Keratinocyte (primary cell): ENCODE data around the gene PLEKHF1. TPM values are rescaled to one million over a fixed set of nuclear protein-coding genes. Genes with fewer than 3 reads are reported as not detected.

Experiments used
- DNase-seq: peaks from one replicate; pipeline ENCODE4 v3.0.0-alpha.2; 2011; ENCODE audit warnings: low read depth, missing footprints, low spot score
- FAIRE-seq: peaks from 2 replicates; lab custom pipeline; 2011; peaks lifted over from hg19 to GRCh38; lab: Jason Lieb, UNC
- H2AFZ ChIP-seq: 2 replicates; pipeline ENCODE4 v1.6.0; 2012; ENCODE audit warnings: low read length, control low read depth, inconsistent platforms; ENCODE audit not compliant: control insufficient read depth
- H3K27ac ChIP-seq: 2 replicates; pipeline ENCODE4 v1.5.1; 2011; ENCODE audit warnings: low read length; ENCODE audit not compliant: control insufficient read depth, insufficient read depth
- H3K27me3 ChIP-seq: 3 replicates; pipeline ENCODE4 v1.6.0; 2011; ENCODE audit warnings: low read length; ENCODE audit not compliant: control insufficient read depth, insufficient read depth; ENCODE audit errors: extremely low read depth
- H3K36me3 ChIP-seq, 2 experiments: 2 replicates in 1 of 2; 3 replicates in 1 of 2; pipeline ENCODE4 v1.5.1; 2011; ENCODE audit warnings: low read length in 2 of 2, mild to moderate bottlenecking in 1 of 2; ENCODE audit not compliant: control insufficient read depth in 2 of 2, insufficient read depth in 2 of 2; ENCODE audit errors: extremely low read depth in 1 of 2
- H3K4me1 ChIP-seq: 3 replicates; pipeline ENCODE4 v1.5.1; 2011; ENCODE audit warnings: low read length; ENCODE audit not compliant: control insufficient read depth, insufficient read depth; ENCODE audit errors: extremely low read depth
- H3K4me2 ChIP-seq: 3 replicates; pipeline ENCODE4 v1.6.0; 2011; ENCODE audit warnings: low read depth, low read length; ENCODE audit not compliant: control insufficient read depth, insufficient read depth; ENCODE audit errors: extremely low read depth
- H3K4me3 ChIP-seq, 3 experiments: fragments of 200-600 bp in 1 of 3; sonication (generic) in 1 of 3; 2 replicates in 2 of 3; 3 replicates in 1 of 3; pipeline ENCODE4 v1.5.1; 2011 to 2016; ENCODE audit warnings: low read length in 3 of 3, mild to moderate bottlenecking in 3 of 3, control low read depth in 2 of 3, inconsistent platforms in 1 of 3, low read depth in 1 of 3, mixed read lengths in 1 of 3, mixed run types in 1 of 3, moderate library complexity in 1 of 3; ENCODE audit not compliant: control insufficient read depth in 2 of 3, insufficient read depth in 2 of 3; ENCODE audit errors: extremely low read depth in 1 of 3
- H3K79me2 ChIP-seq: 2 replicates; pipeline ENCODE4 v1.6.0; 2012; ENCODE audit warnings: low read length; ENCODE audit not compliant: control insufficient read depth, insufficient read depth
- H3K9ac ChIP-seq: 3 replicates; pipeline ENCODE4 v1.6.0; 2011; ENCODE audit warnings: low read length; ENCODE audit not compliant: control insufficient read depth, insufficient read depth; ENCODE audit errors: extremely low read depth
- H3K9me1 ChIP-seq: 3 replicates; pipeline ENCODE4 v1.6.0; 2011; ENCODE audit warnings: low read length; ENCODE audit not compliant: control insufficient read depth, insufficient read depth; ENCODE audit errors: extremely low read depth
- H3K9me3 ChIP-seq: 2 replicates; pipeline ENCODE4 v1.5.1; 2012; ENCODE audit warnings: low read depth, low read length; ENCODE audit not compliant: control insufficient read depth
- H4K20me1 ChIP-seq: 3 replicates; pipeline ENCODE4 v1.6.0; 2011; ENCODE audit warnings: low read length; ENCODE audit not compliant: control insufficient read depth, insufficient read depth; ENCODE audit errors: extremely low read depth
- EZH2 ChIP-seq: IDR thresholded peaks from one replicate; pipeline ENCODE4 v1.6.1; 2012; ENCODE audit warnings: inconsistent platforms, mild to moderate bottlenecking, low read length, moderate library complexity
- dilution Hi-C: fragments of 300-500 bp; cut with MboI; formaldehyde crosslinking; loops from one replicate; pipeline ENCODE4 v1.7.0; 2020; ENCODE audit warnings: low sequenced_read_pairs; ENCODE audit not compliant: extremely low pct_ligation_motif_present
- polyA plus RNA-seq, 5 experiments: library from polyadenylated mRNA; depleted of rRNA in 3 of 5; stranded (reverse) in 3 of 5; stranded (forward) in 1 of 5; unstranded in 1 of 5; fragments of >200 nt; gene quantifications; 1 replicate in 1 of 5; 2 replicates in 3 of 5; 3 replicates in 1 of 5; pipeline versions ENCODE4 v1.2.1 to v1.2.3, GENCODE V29; 2011 to 2012; ENCODE audit warnings: missing spikeins in 2 of 5, low read depth in 1 of 5, low replicate concordance in 1 of 5
- TF ChIP-seq, protein P1 (sequence below), 3 experiments: IDR thresholded peaks in 1 of 3; conservative IDR thresholded peaks in 1 of 3; optimal IDR thresholded peaks in 1 of 3; 2 replicates in 2 of 3; 3 replicates in 1 of 3; pipeline versions ENCODE3 to v1.5.1; 2011; ENCODE audit warnings: low read length in 3 of 3, mild to moderate bottlenecking in 3 of 3, moderate library complexity in 2 of 3, control low read depth in 1 of 3, inconsistent platforms in 1 of 3; ENCODE audit not compliant: insufficient read depth in 2 of 3; ENCODE audit errors: extremely low read depth in 1 of 3

Gene PLEKHF1
- polyA plus RNA-seq, 1 donor (not counting 4 experiments of a cell fraction or from before 2014, with no cell fraction given): 9.4 TPM

DNA sequence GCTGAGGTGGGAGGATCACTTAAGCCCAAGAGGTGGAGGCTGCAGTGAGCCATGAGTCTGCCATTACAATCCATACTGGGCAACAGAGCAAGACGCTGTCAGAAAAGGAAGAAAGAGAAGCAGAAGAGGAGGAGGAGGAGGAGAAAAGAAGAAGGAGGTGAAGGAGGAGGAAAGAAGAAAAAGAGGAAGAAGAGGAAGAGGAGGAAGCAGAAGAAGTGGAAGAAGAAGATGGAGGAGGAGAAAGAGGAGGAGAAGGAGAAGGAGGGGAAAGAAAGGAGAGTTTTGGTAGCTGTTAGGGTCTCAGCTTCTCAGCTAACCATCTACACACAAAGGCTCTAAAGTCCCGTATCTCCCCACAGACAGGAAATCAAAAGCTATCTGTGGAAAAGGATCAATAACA is 23.7 kb upstream of the PLEKHF1 start:
- DNase-seq: no peak
- no peak for FAIRE-seq
- Histone ChIP-seq H3K27me3 (no peaks in the 10 kb centered on the region), H3K4me1 (peaks cover 18% of the 10 kb centered on the region), H3K9ac (no peak overlapping the region), H3K9me1 (no peaks in the 10 kb centered on the region), H3K9me3 (no peaks in the 10 kb centered on the region), H3K79me2 (no peaks in the 10 kb centered on the region), H3K36me3 (no peaks in the 10 kb centered on the region), H3K4me3 (no peak overlapping the region), H3K4me2 (no peak overlapping the region), H4K20me1 (no peaks in the 10 kb centered on the region), H3K27ac (no peak overlapping the region), H2AFZ (no peak overlapping the region)
- no peak for TF ChIP-seq EZH2
- TF ChIP-seq, protein P1, sequence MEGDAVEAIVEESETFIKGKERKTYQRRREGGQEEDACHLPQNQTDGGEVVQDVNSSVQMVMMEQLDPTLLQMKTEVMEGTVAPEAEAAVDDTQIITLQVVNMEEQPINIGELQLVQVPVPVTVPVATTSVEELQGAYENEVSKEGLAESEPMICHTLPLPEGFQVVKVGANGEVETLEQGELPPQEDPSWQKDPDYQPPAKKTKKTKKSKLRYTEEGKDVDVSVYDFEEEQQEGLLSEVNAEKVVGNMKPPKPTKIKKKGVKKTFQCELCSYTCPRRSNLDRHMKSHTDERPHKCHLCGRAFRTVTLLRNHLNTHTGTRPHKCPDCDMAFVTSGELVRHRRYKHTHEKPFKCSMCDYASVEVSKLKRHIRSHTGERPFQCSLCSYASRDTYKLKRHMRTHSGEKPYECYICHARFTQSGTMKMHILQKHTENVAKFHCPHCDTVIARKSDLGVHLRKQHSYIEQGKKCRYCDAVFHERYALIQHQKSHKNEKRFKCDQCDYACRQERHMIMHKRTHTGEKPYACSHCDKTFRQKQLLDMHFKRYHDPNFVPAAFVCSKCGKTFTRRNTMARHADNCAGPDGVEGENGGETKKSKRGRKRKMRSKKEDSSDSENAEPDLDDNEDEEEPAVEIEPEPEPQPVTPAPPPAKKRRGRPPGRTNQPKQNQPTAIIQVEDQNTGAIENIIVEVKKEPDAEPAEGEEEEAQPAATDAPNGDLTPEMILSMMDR (optimal IDR thresholded peaks at IDR 0.05 in 1 of 3, IDR thresholded peaks at IDR 0.05 in 1 of 3, conservative IDR thresholded peaks at IDR 0.05 in 1 of 3; ENCODE audit: extremely low read depth in 1 of 3, insufficient read depth in 2 of 3, low read length in 3 of 3): no peak
- dilution Hi-C loops: no loop called here

DNA sequence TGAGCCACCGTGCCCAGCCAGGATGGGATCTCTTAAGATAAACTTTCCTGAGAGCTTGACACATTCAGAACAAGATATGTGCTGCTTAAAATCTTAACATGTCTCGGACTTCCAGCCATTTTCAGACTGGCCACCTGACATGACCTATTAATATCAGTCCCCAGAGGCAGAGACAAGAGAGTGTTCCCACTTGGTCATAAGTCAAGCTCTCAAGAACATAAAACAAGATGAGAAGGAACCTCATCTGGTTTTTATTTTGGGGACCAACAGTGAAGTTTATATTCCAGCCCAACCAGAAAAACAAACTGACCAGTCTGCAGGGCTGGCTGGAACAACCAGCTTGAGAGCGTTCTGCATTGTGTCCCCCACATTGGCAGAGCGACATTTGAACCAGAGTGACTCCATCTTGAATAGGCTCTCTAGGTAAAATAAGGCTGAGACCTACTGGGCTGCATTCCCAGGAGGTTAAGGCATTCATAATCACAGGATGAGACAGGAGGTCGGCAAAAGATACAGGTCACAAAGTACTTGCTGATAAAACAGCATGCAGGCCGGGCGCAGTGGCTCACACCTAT is 21.8 kb upstream of the PLEKHF1 start:
- no peak for FAIRE-seq
- Histone ChIP-seq H3K27ac (no peak overlapping the region), H3K4me3 (no peak overlapping the region), H3K9me3 (no peaks in the 10 kb centered on the region), H3K4me1 (peaks cover 27% of the 10 kb centered on the region), H4K20me1 (no peaks in the 10 kb centered on the region), H3K9me1 (no peaks in the 10 kb centered on the region), H3K36me3 (no peaks in the 10 kb centered on the region), H3K27me3 (no peaks in the 10 kb centered on the region), H3K9ac (no peak overlapping the region), H3K79me2 (no peaks in the 10 kb centered on the region), H2AFZ (no peak overlapping the region), H3K4me2 (no peak overlapping the region)
- TF ChIP-seq, protein P1 (optimal IDR thresholded peaks at IDR 0.05 in 1 of 3, IDR thresholded peaks at IDR 0.05 in 1 of 3, conservative IDR thresholded peaks at IDR 0.05 in 1 of 3; ENCODE audit: extremely low read depth in 1 of 3, insufficient read depth in 2 of 3, low read length in 3 of 3): no peak
- TF ChIP-seq EZH2: no peak
- DNase-seq: no peak
- dilution Hi-C loops: no loop called here
